ENCODE data around the gene DEDD2. TPM values are rescaled to one million over a fixed set of nuclear protein-coding genes. Genes with fewer than 3 reads are reported as not detected.

DEDD2 gene
- polyA plus RNA-seq, 1 donor: 20.2 TPM

DNA sequence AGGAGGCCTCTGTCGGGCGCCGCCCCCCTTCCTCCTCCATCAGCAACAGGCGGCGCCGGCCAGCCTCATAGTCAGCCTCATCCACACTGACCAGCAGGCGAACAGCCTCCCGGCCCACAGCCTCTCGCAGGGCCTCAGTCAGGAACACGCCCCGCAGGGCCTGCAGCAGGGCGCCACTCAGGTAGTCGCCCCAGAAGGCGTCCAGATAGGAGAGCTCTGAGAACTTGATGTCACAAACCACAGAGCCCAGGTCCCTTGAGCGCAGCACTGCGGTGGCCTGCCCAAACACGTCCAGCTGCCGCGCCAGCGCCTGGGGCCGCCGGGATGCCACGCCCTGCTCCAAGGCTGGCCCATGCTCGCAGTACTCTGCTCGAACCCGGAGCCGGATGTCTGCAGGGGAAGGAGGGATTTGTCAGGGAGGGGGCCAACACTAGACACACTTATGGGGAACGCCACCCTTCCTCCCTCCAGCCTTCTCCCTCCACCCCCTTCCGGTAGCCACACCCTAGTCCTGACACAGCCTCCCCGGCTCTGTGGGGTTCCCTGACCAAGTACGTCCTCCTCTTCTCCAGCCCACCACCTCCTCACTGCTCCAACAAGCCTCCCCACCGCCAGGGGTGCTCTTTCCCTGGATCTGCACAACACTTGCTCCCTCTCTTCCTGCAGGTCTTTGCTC is 17.9 kb downstream of the DEDD2 start:
- no peak for DNase-seq

DNA sequence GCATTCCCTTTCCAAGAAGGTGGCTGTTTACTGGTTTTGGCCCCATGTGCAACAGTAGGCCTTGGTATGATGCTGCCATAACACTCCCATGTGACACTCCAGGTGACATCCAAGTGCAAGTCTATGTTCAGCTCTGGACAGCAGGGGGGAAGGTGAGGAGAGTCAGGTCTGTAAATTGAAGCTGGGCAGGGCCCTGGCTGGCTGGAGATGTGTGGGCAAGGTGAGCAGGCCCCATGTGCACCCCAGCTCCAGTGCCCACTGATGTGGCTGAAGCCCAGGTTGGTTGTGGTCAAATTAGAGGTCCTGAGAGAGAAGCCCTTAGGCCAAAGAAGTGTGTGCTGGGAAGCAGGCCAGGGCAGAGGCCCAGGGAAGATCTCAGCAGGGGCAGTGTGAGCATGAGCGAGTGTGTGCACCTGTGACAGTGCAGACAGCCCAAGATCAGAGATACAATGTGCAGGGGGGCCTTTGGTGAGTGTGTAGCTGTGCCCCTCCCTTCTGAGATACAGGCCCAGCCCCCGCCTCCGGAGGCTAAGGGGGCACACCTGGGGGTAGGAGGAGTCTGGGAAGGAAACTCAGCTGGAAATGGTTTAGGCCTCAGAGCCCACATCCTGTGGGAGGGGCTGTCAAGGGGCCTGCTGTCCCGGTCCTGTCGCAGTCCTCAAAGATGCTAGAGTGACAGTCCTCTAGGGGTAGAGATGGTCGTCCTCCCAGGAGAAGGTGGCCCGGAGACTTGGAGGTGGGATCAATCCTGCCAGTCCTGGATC is 18.6 kb downstream of the DEDD2 start:
- no peak for DNase-seq

GRCh38 chr19:42197375-42197817 is 20.1 kb downstream of the DEDD2 start:
- DNase-seq: no peak

DNA sequence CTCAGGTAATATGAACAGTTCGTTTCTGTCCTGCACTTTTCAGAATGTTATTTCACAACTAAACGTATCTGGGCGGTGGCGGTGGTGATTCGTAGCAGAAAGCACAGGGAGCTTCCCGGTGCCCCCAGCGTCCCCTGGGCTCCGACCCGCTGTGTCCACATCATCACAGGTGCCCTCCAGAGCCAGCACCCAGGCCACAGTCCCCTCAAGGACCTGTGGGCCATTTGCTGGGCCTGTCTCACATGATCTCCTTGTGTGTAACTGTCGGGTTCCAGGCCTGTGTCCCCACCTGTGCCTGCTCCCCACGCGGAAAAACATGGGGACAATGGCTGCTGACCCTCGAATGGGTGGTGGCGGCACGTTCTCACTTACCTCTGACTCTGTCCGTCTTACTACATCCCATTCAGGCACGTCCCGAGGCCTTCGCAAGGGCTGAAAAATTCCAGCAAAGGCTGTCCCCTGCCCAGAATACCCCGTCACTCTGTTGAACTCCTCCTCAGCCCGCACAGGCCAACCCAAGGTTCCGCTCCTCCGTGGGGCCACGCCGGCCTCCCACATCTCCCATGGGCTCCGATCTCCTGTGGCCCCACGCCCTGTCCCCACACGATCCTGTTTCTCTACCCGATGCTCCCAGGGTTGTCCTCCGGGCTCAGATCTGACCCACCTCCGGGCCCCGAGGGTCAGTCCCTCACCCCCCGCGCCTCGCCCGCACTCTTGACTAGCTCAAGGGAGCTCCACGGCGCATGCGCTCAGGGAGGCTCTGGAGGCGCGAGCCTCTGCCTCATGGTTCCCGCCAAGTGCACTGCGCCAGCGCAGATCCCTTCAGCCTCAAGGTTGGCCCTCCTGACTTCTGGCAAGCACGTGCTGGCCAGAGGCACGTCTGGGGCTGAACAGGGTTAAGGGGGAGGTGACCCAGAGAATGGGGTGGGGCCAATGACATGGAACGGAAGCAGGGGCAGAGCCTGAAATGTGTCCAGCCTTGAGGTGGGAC is 21.2 kb downstream of the DEDD2 start:
- DNase-seq: no peak

GRCh38 chr19:42193706-42194105 is 23.8 kb downstream of the DEDD2 start:
- no peak for DNase-seq

- DNase-seq: no peak
Measured at GRCh38 chr19:42193294-42193693, 24.2 kb downstream of the DEDD2 start.

GRCh38 chr19:42191855-42192254 is 25.6 kb downstream of the DEDD2 start:
- no peak for DNase-seq

DNA sequence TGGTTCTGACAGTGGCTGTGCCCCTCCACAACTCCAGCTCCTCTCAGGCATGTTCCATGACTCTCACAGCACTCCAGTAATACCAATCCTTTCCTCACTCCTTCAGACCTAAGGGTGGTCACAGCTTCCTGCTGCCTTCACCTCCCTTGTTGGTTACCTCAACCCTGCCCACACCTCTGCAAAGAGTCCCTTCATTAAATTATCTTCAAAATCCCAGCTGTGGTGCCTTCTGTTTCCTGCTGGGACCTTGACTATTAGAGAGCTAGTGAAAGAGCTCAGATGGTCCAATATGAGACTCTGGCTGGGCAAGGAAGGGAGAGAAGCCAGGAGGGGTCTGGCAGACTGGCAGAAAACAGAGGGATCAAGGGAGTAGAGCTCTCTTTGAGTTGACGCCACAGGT is 26.1 kb downstream of the DEDD2 start:
- no peak for DNase-seq

DNA sequence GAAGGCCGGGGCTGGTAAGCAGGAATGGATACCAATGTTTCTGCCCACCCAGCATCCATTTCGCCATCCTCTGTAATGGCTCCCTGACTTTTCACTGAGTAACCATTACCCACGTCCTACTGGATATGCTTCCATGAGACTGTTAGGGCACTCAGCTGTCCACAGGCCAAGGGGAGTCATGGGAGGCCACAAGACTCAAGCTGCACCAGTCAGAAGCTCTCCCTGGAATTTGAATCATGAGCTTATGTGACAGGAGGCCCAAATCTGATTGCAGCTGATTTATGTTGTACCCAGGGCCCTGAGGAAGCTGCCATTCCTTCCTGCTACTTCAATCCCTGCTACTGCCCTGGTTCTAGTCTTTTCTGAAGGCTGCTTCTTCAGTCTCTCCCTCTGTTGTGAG is 28.3 kb downstream of the DEDD2 start:
- DNase-seq: no peak

DNA sequence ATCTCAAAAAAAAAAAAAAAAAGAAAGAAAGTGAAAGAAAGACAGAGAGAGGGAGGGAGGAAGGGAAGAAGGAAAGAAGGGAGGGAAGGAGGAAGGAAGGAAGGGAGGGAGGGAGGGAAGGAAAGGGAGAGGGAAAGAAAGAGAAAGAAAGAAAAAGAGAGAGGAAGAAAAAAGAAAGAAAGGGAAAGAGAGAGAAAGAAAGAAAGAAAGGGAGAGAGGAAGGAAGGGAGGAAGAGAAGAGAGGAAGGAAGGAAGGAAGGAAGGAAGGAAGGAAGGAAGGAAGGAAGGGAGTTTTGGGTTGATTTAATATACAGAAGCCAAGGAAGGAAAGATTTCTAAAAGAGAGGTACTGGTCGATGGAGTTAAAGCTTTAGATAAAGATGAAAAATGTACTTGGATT is 28.8 kb downstream of the DEDD2 start:
- no peak for DNase-seq

DNA sequence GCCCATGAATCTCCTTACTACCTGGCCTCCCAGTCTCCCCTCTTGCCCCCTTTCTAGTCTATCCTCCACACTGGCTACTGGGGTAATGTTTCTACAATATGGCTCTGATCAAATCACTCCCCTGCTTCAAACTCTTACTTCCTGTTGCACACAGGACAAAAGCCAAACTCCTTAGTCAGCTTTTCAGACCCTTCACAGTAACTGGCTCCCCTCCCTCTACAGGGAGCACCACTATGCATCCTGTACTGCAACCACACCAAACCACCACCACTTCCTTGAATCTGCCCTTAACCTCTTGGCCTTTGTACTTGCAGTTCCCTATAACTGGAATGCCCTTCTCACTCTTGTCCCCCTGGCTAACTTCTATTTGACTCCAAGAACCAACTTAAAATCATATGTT is 32.2 kb downstream of the DEDD2 start:
- DNase-seq: no peak

DNA sequence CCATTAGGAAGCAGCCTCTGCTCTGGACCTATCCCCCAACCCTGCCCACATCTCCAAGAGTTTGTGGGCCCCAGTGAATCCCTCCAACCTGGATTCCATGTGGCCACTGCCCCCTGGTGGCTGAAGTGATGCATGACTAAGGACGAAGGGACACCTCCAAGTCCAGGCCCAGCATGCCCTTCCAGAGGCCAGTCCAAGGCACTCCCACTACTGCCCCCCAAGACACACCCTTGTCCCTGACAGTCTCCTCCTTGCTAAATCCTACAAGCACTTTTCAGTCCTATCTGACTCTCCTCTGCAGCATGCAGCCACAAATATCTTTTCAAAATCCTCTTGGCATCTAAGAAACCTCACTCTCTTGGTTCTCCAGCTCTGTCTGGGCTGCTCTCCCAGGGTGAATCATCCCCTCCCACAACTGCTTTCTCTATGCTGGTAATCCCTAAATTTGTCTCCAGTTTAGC is 33.0 kb downstream of the DEDD2 start:
- peak; percentile 65 for DNase-seq

GRCh38 chr19:42178791-42179674 is 38.4 kb downstream of the DEDD2 start:
- no peak for DNase-seq

GRCh38 chr19:42177686-42178019 is 39.8 kb downstream of the DEDD2 start:
- DNase-seq: no peak

GRCh38 chr19:42176990-42177685 is 40.3 kb downstream of the DEDD2 start:
- DNase-seq: peak; percentile 59

DNA sequence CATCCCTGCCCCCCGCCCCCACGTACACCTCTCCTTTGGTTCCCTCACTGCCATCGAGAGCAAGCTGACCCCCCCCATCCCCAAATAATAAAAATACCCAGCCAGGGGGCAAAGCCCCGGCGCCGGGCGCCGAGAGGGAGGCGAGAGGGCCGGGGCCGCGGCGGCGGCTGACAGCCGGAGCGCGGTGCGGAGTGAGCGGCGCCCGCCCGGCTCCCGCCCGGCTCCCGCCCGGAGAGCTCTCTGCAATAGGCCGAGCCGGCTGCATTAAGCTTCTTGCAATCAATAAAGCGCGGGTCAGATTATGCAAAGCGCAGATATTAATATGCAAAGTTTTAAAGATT is 40.9 kb downstream of the DEDD2 start:
- DNase-seq: peak; percentile 6

DNA sequence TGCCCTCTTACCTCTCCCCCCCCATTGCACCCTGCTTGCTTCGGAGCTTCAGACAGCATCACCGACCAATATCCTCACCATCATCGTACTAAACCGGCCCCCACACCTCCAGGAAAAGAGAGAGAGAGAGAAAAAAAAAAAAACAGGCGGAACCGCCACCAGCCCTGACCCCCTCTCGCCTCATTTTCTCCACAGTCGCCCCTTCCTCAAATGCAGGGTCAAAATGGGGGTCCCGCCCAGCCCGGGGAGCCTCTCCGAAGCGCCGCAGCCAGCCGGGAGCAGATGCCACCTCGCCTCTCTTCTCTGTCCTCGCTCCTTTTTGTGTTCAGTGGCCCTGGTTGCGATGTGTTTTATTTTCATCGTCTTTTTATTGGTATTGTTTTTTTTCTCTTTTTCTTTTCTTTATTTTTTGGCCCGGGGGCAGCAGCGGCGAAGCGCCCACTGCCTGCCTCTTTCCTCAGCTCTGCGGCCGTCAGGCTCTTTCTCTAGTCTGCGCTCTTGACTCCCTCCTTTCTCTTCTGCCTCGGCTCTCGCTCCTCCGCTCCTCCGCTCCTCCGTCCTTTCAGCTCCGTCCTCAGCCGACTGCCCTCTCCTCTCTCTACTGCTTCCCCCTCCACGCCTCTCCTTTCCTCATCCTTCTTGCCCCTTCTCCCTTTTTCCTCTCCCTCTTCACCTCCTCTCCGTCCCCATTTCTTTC is 41.4 kb downstream of the DEDD2 start:
- DNase-seq: no peak

DNA sequence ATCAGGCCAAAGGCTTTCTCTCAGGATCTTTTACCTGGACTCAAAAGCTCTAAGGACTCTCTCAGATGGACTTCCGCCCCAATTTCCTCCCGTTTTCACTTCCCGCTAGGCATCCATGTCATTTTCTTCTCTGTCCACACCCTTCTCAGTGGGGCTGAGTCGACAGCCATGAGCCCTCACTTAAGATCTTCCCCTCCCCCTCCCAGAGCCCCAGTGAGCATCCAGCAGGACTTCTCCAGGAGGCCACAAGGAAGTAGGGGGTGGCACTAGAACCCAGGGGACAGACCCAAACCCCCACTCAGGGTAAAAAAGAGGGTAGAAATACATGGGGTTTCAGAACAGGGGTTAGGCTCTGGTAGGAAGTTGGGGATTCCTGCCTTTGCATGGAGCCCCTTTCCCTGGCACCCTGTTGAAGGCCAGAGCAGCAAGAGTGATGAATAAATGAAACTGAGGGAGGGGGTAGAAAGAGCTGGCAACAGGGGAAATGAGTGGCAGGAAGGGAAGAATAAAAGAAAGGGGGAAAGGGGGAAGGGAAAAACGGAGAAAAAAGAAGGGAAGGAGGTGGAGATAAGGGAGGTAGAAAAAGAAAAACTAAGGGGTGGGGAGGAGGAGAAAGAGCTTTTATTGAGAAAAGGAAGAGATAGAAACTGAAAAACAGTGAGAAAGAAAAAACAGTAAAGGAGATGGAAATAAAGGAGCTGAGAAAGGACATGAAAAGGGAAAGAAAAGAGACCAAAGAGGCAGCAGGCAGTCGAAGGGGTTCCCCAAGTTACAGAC is 42.3 kb downstream of the DEDD2 start:
- no peak for DNase-seq

DNA sequence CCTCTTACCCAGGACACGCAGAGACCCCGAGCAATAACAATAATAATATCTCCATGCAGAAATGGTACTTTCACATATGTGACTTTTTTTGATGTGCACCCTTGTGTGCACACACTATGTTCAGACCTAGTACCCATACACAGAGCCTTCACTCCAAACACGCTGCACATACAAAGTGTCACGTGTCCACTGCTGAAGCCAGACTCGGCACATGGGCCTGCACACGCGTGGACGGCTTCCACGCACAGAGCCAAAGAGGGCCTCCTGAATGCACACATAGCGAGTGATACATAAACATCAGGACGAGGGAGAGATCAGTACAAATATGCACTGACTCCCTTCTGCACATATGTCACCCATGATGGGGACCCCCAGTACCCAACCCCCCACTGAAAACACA is 43.3 kb downstream of the DEDD2 start:
- DNase-seq: no peak

DNA sequence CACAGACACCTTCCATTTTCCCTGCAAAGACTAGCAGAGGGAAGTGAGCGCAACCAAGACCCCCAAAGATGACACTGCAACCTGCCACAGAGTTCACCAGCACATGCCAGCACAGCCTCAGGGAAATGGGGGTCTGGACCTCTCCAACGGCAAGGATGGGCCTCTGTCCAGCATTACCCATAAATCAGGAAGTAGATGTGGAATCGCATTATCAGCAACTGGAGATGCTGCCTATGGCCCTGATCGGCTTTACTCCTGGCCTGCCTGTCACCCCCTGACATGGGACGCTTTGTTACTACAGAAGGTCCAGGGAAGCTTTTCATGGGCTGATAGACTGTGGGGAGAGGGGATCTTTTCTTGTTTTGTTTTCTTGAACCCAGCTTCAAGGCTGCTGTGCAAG is 43.8 kb downstream of the DEDD2 start:
- DNase-seq: no peak
